Rectal smooth muscle tissue (tissue), 1 donor: Measurements from ENCODE around the gene HNF1A.

Source experiments
- H3K27ac ChIP-seq: one replicate; pipeline ENCODE4 v1.7.0; 2013; ENCODE audit warnings: low read depth, low read length, inconsistent platforms
- H3K27me3 ChIP-seq: one replicate; pipeline ENCODE4 v1.7.0; 2013; ENCODE audit warnings: low read length; ENCODE audit not compliant: control insufficient read depth, insufficient read depth
- H3K36me3 ChIP-seq: one replicate; pipeline ENCODE4 v1.7.0; 2013; ENCODE audit warnings: low read length; ENCODE audit not compliant: control insufficient read depth, insufficient read depth
- H3K4me1 ChIP-seq: one replicate; pipeline ENCODE4 v1.7.0; 2013; ENCODE audit warnings: low read length; ENCODE audit not compliant: control insufficient read depth, insufficient read depth
- H3K4me3 ChIP-seq: one replicate; pipeline ENCODE4 v1.7.0; 2013; ENCODE audit warnings: low read length
- H3K9ac ChIP-seq: one replicate; pipeline ENCODE4 v1.7.0; 2013; ENCODE audit warnings: low read length

Gene HNF1A

DNA sequence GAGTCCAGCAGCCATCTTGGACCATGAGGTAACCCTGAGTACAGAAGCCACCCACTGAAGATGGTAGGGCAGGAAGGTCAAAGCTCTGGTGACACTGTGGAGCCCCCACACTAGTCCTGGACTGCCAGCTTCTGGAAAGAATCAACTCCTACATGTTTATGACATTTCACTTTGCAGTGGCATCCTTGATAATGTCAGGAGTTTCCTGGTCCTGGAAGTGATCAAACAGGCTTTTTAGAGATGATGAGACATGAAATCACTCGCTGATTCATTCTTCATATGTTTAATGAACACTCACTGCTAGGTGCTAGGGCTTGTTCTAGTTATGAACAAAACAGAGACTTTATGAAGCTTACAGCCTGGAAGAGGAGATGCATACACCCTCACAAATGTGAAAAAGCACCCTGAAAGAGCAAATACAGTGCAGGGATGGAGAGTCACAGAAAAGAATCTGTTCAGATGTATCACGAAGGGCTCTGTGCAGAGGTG is 15.8 kb upstream of the HNF1A start:
- Histone ChIP-seq H3K9ac (no peak overlapping the region), H3K27me3 (no peaks in the 10 kb centered on the region), H3K4me1 (no peaks in the 10 kb centered on the region), H3K36me3 (no peaks in the 10 kb centered on the region), H3K27ac (no peak overlapping the region), H3K4me3 (no peak overlapping the region)

DNA sequence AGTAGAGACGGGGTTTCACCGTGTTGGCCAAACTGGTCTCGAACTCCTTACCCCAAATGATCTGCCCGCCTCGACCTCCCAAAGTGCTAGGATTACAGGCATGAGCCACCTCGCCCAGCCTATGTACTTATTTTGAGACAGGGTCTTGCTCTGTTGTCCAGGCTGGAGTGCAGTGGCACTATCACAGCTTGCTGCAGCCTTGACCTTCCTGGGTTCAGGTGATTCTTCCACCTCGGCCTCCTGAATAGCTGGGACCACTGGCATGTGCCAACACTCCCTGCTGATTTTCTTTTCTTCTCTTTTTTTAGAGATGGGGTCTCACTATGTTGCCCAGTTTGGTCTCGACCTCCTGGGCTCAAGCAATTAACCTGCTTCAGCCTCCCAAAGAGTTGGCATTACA is 14.0 kb upstream of the HNF1A start:
- Histone ChIP-seq H3K4me1 (no peaks in the 10 kb centered on the region), H3K36me3 (no peaks in the 10 kb centered on the region), H3K27ac (no peak overlapping the region)

GRCh38 chr12:120965534-120966091 is 12.7 kb upstream of the HNF1A start:
- Histone ChIP-seq H3K36me3 (no peaks in the 10 kb centered on the region), H3K27ac (no peak overlapping the region), H3K4me1 (no peaks in the 10 kb centered on the region), H3K9ac (no peak overlapping the region), H3K27me3 (no peaks in the 10 kb centered on the region), H3K4me3 (no peak overlapping the region)

More for the DNA sequence above, 14.0 kb upstream of the HNF1A start:
- no peak overlapping the region for H3K4me3 ChIP-seq
- H3K9ac ChIP-seq = no peak overlapping the region
- no peaks in the 10 kb centered on the region for H3K27me3 ChIP-seq

- H3K4me1 ChIP-seq = no peaks in the 10 kb centered on the region
- no peak overlapping the region for H3K27ac ChIP-seq
- no peaks in the 10 kb centered on the region for H3K27me3 ChIP-seq
- H3K36me3 ChIP-seq = peaks cover 5% of the 10 kb centered on the region
- no peak overlapping the region for H3K4me3 ChIP-seq
- no peak overlapping the region for H3K9ac ChIP-seq
Observed at GRCh38 chr12:120970310-120970709, 8.0 kb upstream of the HNF1A start.

DNA sequence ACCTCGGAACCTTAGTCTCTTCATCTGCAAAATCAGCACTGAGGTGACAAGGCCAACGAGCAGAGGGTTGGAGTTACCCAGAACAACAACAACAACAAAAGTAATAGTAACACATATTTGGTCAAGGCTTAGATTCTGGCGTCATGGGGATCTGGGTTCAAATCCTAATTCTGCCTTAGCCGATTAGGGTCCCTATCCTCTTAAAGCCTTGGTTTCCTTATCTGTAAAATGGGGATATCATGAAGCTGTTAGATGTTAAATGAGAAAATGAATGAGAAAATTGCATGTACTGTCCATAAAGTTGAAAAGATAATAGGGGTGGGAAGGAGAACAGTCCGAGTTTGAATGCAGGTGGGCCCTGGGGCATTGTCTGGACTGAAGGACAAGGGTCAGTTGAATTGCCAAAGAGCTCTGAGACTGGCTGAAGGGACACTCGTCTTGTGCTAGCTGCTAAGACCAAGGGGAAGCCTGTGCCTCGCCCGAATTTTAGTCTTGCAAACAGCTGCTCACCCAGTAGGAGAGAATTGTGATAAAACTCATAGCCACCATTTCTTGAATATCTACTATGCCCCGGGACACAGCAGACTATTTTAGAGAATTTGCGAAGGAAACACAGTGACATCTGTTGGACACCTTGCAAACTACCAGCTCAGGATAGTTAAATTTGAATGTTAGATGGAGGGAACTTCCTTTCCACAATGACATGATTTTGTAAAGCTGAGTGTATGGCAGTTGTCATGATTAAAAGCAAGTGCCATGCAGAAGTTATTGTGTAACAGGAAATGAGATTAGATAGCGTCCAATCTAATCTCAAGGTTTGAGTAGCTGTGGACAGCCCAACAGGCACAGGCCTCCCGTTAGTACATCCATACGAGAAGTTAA is 6.8 kb upstream of the HNF1A start:
- no peak overlapping the region for H3K27ac ChIP-seq
- H3K4me1 ChIP-seq = no peaks in the 10 kb centered on the region
- H3K27me3 ChIP-seq = no peaks in the 10 kb centered on the region
- no peak overlapping the region for H3K4me3 ChIP-seq
- no peak overlapping the region for H3K9ac ChIP-seq
- H3K36me3 ChIP-seq = peaks cover 5% of the 10 kb centered on the region

- no peaks in the 10 kb centered on the region for H3K4me1 ChIP-seq
- H3K27me3 ChIP-seq = no peaks in the 10 kb centered on the region
- H3K27ac ChIP-seq = no peak overlapping the region
- no peak overlapping the region for H3K4me3 ChIP-seq
- peaks cover 5% of the 10 kb centered on the region for H3K36me3 ChIP-seq
- no peak overlapping the region for H3K9ac ChIP-seq
Observed at GRCh38 chr12:120972870-120973543, 5.3 kb upstream of the HNF1A start.

DNA sequence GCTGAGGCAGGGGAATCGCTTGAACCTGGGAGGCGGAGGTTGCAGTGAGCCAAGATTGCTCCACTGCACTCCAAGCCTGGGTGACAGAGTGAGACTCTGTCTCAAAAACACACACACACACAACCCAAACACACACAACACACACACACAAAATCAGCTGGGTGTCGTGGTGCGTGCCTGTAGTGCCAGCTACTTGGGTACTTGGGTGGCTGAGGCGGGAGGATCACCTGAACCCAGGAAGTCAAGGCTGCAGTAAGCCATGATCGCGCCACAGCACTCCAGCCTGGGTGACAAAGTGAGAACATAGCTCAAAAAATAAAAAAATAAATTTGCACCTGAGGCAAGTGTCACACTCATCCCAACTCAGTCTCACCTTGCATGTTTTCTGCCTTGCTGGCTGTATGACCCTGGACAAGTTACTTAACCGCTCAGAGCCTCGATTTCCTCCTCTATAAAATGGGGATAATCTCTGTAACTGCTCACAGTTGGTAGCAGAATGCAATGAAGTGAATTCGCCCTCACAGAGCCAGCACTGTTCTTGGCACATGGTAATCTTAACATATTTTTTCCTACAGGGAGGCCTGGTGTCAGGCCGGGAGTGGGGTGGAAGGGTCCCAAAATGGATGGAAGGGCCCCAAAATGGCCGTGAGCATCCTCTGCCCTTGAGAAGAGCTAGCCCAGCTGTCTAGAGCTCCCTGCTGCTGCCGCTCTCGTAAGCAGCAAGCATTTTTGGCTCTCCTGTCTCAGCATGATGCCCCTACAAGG is 630 bp upstream of the HNF1A start:
- H3K27ac ChIP-seq = peak overlapping the region; percentile 37

GRCh38 chr12:120979220-120979861 is 998 bp downstream of the HNF1A start:
- Histone ChIP-seq H3K27me3 (no peaks in the 10 kb centered on the region), H3K4me3 (peak overlapping the region; percentile 63), H3K36me3 (no peaks in the 10 kb centered on the region), H3K9ac (peak overlapping the region; percentile 40), H3K27ac (peak overlapping the region; percentile 51), H3K4me1 (no peaks in the 10 kb centered on the region)

More for the DNA sequence above, 630 bp upstream of the HNF1A start:
- H3K4me3 ChIP-seq = peak overlapping the region; percentile 47
- no peaks in the 10 kb centered on the region for H3K27me3 ChIP-seq
- no peaks in the 10 kb centered on the region for H3K4me1 ChIP-seq
- H3K9ac ChIP-seq = no peak overlapping the region
- peaks cover 5% of the 10 kb centered on the region for H3K36me3 ChIP-seq

DNA sequence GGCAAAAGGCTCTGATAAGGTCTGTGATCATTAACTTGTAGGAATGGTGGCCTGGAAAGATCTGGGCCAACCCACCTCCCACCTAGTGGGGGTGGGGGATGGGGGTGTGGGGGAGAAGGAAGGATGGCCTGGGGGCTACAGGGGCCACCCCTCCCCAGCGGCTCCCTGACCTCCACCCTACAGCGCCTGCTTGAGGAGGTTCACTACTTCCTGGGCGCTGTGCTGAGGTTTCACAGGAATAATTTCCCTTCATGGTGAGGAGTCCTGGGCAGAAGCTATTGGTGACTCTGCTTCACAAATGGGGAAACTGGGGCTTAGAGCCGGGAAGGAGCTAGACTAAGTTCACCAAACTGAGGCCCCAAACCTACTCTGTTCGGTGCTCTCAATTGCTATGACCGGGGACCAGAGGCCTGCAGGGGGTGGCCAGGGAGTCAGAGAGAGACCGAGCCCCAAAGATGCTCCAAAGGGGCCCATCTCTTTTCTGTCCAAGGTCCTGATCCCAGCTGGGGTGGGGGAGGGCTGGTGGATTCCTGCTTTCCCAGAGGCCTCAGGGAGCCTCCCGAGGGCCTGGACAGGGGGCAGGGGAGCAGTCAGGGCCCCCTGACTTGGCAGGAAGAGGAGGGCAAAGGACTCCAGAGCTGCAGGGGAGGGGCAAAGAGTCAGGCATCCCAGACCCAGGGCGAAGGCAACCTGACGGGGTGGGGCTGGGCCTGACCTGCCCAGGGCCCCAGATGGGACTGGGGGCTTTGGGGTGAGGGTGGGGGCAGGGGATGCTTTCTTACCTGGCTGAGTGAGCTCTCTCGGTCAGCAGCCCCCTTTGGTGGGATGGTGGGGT is 1.7 kb downstream of the HNF1A start:
- H3K27ac ChIP-seq = no peak overlapping the region
- H3K4me3 ChIP-seq = peak overlapping the region; percentile 63
- H3K27me3 ChIP-seq = no peaks in the 10 kb centered on the region
- H3K4me1 ChIP-seq = no peaks in the 10 kb centered on the region
- H3K9ac ChIP-seq = no peak overlapping the region
- no peaks in the 10 kb centered on the region for H3K36me3 ChIP-seq

DNA sequence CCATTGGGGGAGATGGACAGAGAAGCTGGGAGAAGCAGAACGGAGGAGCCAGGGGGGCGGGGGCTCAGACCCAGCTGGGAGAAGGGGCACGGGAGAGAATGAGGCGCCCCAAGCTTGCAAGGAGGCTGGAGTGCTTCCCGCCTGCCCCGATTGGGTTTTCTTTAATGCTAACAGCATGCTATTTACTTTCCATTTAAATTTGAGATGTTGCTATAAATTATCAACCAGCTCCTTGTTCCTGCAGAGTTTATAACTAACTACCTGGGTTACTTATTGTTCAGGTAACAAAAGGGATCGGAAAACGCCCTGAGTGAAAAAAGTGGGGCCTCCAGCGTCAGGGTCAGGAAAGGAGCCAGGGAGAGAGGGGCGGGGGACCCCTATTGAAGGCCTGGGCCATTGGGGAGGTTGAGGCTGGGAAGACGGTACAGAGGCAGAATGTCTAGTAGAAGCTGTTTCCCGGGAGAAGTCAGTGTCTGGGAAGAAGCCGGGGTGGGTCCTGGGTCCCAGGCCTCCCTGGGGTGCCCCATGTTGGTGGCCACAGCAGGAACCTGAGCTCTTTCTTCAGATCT is 2.5 kb downstream of the HNF1A start:
- Histone ChIP-seq H3K36me3 (no peaks in the 10 kb centered on the region), H3K27ac (no peak overlapping the region), H3K4me3 (peak overlapping the region; percentile 59), H3K9ac (no peak overlapping the region), H3K27me3 (no peaks in the 10 kb centered on the region), H3K4me1 (no peaks in the 10 kb centered on the region)

GRCh38 chr12:120981407-120981941 is 3.1 kb downstream of the HNF1A start:
- Histone ChIP-seq H3K9ac (no peak overlapping the region), H3K4me3 (no peak overlapping the region), H3K27ac (no peak overlapping the region), H3K4me1 (no peaks in the 10 kb centered on the region), H3K36me3 (no peaks in the 10 kb centered on the region), H3K27me3 (no peaks in the 10 kb centered on the region)
